HG03354 (cell line): ENCODE data around the gene TREM2.

Source experiments
- ATAC-seq: cut with Tn5 transposase; IDR thresholded peaks from one replicate; pipeline ENCODE4 v1.9.1; 2021; ENCODE audit warnings: mild to moderate bottlenecking; ENCODE audit not compliant: unreplicated experiment, poor library complexity, severe bottlenecking

Gene TREM2

DNA sequence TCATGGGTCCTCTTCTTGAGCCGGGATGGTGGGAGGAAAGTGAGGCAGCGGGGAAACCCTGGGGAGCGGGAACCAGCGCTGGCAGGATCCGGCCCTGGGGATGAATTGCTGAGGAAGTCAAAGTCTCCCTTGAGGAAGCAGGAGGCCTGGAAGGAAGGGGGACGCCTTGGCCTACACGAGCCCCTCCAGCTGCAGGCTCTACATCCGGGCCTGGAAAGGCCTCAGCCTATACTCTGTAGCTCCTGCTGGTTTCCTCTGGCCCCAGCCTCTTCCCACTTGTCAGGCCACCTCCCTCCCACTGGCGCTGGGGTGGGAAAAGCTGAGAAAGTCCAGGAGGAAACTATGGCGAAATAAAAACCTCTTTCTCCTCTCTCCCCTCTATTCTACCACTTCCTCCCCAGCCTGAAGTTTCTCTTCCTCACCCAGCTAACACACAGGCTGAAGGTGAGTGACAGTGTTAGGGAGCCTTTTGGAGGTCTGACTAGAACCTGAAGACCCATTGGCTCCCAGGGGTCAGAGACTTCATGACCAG is 23.2 kb upstream of the TREM2 start:
- no peak for ATAC-seq

DNA sequence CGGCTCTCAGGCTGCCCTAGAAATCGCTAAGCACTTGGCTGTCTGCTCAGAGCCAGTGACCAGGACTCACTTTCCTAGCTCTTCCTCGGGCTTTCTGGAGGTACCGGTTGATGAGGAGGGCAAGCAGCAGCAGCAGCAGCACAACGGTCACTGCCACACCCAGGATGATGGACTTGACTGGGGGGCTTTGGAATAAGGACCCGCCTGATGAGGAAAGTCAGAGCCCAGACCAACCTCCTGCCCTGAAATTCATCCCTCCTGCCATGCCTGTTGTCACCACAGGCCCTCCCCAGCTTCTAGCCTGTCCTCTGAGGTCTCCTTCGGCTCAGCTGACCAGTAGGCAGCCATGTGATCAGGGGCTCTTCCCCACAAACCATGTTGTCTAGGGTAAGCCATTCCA is 21.8 kb upstream of the TREM2 start:
- no peak for ATAC-seq

DNA sequence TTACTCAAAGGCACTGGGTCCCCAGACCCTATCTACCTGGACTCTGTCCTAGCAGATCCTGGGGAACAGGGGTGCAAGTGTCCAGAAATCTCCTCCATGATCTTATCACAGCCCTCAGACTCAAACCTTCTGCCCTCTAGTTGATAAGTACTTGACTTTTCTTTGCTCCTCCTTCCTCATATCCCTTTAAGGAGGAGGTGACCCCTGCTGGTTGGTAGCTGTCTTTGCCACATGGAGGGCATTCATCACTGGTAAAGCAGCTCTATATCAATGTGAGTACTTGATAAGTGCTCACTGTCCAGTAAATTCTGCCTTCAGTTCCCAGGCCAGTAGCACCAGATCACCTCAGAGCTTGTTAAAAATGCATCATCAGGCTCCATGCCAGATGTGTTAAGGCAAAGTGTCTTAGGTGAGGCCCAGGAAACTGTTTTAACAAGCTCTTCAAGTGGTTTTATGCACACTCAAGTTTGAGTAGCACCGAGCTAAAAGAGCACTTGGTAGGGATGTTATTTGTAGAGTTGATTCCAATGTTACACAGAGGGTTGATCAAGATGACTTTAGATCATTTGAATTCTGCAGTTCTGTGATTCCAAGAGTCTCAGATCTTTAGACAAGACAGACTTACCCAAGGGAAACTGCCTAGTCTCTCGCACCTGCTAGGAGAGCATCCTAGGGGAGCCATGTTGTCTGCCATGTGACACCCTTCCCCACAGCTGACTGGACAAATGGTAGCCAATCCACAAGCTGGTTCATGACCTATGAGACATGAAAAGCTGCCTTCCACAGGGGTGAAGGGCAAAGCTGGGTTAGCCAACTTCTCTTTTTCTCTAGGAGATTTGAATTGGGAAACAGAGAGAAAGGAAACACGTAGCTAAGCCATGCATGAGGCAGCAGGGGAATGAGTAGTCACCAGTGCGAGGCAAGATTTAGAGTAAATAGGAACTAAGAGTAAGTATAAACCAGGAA is 19.4 kb upstream of the TREM2 start:
- ATAC-seq = peak; percentile 66

DNA sequence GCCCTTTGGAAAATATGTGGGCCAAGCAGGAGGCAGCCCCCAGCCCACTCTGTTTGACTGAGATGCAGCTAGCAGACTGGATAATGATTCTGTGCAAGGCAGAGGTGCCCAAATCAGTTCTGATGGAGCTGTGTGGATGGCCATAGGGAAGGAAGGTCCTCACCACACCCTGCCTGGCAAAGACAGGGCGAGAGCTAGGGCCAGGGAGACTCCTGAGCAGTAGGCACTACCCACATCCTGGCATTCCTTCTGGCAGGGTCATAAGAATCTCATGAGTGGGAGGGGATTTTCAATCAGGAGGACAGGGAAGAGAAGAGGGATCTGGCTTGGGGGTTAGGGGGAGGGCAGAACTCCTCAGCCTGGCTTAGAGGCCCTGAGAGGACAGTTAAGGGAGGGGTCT is 18.6 kb upstream of the TREM2 start:
- ATAC-seq = no peak

DNA sequence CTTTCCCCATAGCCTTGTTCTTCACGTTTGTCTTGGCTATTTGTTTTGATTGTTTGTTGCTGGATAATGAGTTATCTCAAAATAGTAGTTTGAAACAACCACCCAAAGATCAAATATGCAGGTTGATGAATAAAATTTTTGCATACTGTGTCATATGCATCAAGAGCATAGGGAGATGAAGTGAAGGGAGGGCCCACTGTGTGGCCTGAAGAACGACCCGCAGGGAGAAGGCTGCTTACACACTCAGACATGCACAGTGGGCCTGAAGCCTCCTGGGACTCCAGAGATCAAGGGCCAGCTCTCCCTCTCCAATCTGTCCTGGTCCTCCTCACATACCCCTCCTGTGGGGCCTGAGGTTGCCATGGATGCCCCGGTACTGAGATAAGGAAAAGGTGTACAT is 16.2 kb upstream of the TREM2 start:
- ATAC-seq = no peak

DNA sequence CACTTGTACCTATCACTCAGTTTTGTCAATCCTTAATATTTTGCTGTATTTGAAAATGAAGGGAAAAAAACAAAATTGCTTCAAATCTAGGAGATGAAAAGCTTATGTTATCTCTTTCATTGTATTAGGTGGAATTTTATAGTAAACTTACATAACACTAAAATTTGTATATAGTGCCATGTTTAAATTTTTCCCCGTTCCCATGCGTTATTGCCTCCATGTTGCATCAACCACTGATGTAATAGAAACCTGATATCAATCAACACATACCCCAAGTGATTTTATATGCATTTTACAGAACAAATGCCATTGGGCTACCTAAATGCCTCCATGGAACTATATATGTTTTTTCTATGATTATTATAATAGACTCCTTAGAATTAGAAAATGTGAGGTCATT is 14.8 kb upstream of the TREM2 start:
- no peak for ATAC-seq

DNA sequence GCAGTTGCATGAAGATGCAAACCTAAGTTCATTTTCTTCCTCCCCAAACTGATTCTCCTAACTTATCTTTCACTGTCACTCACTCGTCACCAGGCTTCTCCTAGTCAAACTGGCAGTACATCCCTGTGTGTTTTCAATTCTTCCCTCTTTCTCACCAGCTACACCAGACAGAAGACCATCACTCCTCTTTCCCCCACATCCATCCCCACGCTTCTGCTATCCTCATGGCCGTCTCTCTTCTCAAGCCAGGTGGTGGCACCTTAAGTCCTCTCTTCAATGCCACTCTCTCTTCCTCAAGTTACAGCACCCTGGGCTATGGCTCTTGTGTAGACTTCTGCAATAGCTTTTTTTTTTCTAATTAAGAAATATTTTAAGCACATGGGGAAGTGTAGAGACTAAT is 14.4 kb upstream of the TREM2 start:
- ATAC-seq = no peak

DNA sequence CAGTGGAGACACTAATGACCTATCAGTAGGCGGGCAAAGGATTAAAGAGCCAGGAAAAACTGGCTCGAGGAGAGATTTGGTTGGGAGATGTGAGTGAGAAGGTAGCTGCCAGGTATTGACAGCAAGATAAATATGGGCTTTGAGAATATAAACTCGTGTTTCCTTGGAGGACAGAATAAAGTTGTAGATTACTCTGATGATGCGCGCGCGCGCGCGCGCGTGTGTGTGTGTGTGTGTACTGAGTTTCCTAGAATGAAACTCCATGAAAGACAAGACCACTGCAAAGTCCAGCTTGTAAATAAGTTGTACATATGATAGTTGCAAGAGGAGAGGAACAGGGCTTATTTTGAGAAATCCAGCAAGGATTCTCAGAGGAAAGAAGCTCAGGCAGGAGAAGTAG is 13.3 kb upstream of the TREM2 start:
- no peak for ATAC-seq

DNA sequence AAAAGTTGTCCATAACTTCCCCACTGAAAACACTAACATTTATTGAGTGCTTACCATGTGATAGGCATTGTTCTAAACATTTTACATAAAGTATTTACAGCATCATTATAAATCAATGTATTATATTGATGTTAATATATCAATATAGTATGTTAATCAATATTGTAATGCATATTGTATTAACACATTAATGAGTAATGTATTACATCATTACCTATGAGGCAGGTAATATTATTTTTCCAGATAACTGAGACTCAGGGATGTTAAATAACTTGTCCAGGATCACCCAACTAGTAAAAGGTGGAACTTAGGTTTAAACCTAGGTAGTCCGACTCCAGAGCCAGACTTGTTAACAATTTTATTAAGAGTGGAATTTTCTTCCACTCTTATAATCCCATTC is 12.2 kb upstream of the TREM2 start:
- ATAC-seq = no peak

DNA sequence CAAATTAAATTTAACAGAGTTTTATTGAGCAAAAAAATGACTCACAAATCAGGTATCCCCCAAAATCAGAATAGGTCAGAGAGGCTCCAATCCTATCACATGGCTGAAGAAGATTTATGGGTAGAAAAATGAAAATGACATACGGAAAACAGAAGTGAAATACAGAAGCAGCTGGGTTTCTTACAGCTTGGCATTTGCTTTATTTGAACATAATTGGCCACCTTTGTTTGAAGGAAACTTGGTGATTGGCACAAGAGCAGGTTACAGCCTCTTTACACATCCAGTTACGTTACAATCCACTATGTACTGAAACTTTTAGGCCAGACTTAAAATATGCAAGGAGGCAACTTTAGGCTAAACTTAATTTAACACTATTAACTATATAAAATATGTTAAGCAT is 11.7 kb upstream of the TREM2 start:
- ATAC-seq = no peak

DNA sequence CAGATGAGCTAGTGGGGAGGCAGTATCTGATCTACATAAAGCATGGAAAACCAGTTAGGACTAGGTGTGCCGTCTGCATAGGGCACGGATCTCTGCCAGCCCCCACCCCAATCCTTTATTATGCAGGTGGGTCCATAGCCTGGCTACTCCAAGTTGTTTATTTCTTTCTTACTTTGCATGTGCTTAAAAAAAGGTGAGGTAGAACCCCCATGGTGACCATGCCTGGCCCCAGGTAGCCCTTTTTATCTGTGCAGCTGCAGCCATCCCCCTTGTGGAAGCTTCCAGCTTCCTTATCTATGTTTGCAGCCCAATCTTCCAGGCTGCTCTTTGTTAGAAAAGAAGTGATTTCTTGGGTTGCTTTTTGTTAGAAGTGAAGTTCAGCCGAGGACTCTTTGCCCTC is 9.0 kb upstream of the TREM2 start:
- ATAC-seq = no peak

DNA sequence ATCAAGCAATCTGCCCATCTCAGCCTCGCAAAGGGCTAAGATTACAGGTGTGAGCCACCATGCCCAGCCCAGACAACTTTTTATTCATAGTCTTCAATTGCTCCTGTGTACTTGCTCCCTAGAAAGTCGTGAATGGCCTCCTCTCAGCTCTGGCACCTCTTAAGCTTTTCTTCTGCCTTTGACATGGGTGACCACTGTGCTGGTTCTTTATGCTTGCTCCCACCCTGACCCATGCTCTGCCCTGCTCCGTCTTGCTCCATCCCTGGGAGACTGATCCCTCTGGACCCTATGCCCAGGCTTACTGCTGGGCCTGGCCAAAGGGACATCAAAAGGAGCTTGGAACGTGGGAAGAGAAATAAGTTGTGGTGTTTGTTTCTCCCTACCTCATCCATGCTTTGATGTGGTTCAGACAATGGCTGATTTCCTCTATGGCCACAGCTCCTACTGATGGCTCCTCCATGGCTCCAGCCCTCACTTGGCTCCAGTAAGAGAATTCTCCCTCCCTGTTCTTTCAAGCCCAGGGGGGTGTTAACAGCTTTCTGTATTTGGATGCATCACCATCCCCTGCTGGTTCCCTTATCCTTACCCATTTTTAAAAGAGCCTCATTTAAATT is 7.7 kb upstream of the TREM2 start:
- no peak for ATAC-seq

DNA sequence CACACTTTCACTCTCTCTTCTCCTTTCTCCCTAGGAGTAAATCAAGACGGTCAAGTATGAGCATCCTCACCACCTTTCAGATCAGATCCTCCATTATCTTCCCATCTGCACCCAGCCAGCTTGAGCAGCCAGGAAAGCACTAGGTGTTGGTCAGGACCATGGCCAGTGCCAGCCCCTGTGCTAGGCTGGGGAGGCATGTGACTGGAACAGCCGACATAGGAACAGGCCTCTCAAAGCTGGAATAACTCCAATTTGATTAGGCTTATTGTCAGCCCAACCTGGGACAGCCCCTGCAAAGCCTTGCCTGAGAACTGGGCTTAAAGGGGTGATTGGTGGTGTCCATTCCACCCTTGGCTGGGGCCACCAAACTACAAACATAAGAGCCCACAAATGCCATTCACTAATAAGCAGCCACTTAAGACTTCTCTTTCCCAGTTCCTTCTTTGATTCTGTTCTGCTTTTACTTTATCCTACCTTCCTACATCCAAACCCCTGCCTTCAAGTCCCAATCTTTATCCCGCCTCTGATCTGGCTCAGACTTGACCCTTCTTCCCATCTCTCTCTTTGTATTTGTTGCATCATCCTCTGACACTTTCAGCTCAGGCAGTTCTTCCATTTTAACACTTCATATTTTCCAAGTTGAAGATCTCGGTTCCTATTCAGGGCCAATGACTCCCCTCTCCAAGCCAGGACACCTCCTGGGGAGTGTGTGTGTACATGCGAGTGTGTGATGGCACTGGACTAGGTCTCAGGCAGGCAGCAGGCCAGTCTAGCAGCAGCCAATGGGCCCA is 4.5 kb upstream of the TREM2 start:
- no peak for ATAC-seq

DNA sequence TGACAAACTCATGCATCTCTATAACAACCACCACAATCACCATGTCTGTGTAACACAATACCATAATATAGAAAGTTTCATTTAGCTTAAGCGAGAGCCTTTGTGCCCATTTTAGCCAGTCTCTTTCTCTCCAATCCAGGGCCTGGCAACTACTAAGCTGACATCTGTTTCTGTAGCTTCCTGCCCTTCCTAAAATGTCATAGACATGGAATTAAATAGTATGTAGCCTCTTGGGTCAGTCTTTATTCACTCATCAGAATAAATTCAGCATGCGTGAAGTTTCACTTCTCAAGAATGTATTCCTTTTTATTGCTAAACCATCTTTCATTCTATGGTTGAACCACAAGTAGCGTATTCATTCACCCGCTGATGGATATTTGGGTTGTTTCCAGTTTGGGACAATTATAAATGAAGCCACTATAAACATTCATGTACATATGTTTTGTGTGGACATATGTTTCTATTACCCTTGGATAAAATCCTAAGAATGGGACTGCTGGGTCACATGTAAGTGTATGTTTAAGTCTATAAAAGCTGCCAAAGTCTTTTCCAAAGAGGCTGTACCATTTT is 1.7 kb upstream of the TREM2 start:
- ATAC-seq = no peak

DNA sequence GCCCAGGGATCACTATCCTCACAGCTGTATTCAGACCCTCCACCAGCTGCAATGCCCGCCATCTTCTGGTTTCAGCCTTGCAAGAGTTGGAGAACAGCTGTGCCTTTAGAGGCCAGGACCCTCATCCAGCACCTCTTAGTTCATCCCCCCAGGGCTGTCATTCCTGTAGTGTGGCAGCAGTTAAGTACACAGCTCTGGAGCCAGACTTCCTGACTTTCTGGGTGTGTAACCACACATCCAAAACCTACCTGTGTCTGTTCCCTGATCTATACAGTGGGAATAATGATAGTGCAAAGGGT is 452 bp upstream of the TREM2 start:
- ATAC-seq = no peak

DNA sequence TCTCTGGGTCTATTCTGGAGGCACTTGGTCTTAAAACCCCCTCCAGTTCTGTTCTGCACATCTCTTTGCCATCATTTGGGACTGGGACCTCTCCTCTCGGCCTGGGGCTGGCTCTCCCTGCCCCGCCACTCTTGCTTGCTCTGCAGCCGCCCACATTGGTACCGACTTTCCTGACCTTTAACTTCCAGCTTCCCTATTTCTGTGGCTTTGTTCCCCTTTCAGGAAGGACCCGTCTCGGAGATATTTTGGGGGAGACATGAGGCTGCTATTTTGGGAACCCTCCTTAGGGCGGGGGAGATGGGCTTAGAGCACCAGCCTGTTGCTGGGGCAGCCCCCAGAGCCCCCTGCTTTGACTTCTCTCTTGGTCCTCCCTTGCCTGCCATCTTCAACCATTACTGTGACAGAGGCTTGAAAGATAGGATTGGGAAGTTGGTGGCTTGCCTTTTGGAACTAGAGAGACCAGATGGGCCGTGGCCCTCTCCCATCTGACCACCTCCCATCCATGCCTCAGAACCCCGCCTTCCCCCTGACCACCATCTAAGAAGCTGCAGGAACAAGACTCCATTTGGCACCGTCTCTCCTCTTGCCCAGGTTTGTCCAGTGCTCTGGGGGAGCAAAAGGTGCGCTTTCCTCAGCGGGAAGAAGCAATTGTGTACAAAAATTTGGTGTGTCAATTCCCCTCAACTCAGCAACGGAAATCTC is 914 bp downstream of the TREM2 start:
- no peak for ATAC-seq

DNA sequence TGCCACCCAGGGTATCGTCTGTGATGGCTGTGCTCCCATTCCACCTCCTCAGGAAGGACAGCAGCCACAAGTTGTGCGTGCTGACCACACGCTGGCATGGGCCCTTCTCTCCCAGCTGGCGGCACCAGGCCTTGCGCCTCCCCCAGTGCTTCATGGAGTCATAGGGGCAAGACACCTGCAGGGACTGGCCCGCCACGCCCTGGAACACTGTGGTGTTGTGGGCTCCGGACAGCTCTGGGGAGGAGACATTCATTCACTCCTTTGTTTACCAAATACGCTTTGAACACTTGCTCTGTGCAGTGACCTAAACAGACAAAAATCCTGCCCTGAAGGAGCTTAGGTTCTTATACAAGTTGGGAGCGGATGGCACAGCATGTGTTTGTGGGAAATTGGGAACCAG is 1.5 kb downstream of the TREM2 start:
- no peak for ATAC-seq

DNA sequence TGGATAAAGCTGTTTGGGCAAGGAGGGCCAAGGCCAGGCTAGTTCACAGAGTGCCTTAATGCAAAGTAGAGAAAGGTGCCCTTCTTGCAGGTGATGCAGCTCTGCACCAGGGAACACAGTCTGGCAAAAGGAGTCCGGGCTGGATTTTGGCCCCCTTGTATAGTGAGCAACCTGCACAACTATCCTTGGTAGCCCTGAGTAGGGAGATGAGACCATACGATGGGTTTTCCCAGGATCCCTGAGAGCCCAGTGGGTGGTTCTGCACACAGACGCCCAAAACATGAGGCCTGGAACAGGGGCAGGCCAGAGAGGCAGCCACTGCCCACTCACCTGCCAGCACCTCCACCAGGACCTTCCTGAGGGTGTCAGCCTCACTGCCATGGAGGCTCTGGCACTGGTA is 2.0 kb downstream of the TREM2 start:
- no peak for ATAC-seq

DNA sequence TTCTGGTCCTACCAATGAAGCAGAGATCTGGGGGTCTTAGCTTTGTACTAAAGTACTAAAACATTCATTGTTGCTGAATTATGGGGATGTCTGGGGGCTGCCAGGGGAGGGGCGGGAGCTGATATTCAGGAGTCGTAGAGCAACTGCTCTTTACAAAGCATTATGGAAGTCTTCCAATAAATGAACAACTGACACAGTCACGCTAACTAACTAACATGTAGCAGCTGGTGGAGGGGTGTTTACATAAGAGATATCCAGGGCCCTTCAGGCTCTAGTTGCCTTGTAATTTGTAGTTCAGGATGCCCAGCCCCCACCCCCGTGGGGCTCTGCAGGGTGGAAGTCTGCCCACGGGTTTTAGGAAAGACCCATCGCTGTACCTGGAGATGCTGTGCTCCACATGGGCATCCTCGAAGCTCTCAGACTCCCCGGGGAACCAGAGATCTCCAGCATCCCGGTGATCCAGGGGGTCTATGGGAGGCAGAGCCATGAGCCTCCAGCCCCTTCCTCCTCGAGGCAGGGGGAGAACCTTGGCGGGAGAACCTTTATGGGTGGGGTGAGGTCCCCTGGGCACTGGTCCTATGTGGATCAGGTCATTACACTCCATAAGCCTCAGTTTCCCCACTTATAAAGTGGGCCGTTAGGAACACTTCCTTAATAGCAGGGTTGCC is 3.4 kb downstream of the TREM2 start:
- no peak for ATAC-seq
